ENCODE data around the gene ATP9A. TPM values are rescaled to one million over a fixed set of nuclear protein-coding genes. Genes with fewer than 3 reads are reported as not detected.
"Not testable (repeated sequence)": the region's sequence is repeated elsewhere in the genome, so short reads cannot be mapped to it uniquely, and the experiment has no call there.

ATP9A gene
- total RNA-seq, 1 experiment from 2014 or later: 0.20 TPM

- not testable (repeated sequence) for H3K36me3 ChIP-seq; H3K4me3 ChIP-seq; H3K27me3 ChIP-seq; H3K9me3 ChIP-seq (replicated peaks); H3K27ac ChIP-seq; H3K4me1 ChIP-seq; DNase-seq
Observed at GRCh38 chr20:51568533-51568932, 199.7 kb downstream of the ATP9A start.

GRCh38 chr20:51567622-51568021 lies 200.6 kb downstream of the ATP9A start:
- no peaks in the 10 kb centered on the region for H3K36me3 ChIP-seq
- no peak for DNase-seq
- no peak overlapping the region for H3K27ac ChIP-seq
- peaks cover 14% of the 10 kb centered on the region for H3K27me3 ChIP-seq
- H3K9me3 ChIP-seq (replicated peaks): no peaks in the 10 kb centered on the region
- H3K4me3 ChIP-seq: no peak overlapping the region
- no peaks in the 10 kb centered on the region for H3K4me1 ChIP-seq

GRCh38 chr20:51566594-51566993 lies 201.6 kb downstream of the ATP9A start:
- Histone ChIP-seq H3K27me3 (peaks cover 22% of the 10 kb centered on the region), H3K36me3 (no peaks in the 10 kb centered on the region), H3K27ac (no peak overlapping the region), H3K4me3 (no peak overlapping the region), H3K9me3 (replicated peaks) (no peaks in the 10 kb centered on the region), H3K4me1 (no peaks in the 10 kb centered on the region)
- no peak for DNase-seq

GRCh38 chr20:51565298-51566144 lies 202.7 kb downstream of the ATP9A start:
- DNase-seq: no peak
- Histone ChIP-seq H3K27me3 (peaks cover 27% of the 10 kb centered on the region), H3K4me1 (no peaks in the 10 kb centered on the region), H3K36me3 (no peaks in the 10 kb centered on the region), H3K9me3 (replicated peaks) (no peaks in the 10 kb centered on the region), H3K4me3 (no peak overlapping the region), H3K27ac (no peak overlapping the region)

- DNase-seq: peak in 1 of 2 experiments; percentile 9
Observed at GRCh38 chr20:51563486-51564332, 204.5 kb downstream of the ATP9A start.

GRCh38 chr20:51563174-51563485 lies 205.1 kb downstream of the ATP9A start:
- Histone ChIP-seq H3K27ac (no peak overlapping the region), H3K9me3 (replicated peaks) (no peaks in the 10 kb centered on the region), H3K36me3 (no peaks in the 10 kb centered on the region), H3K4me1 (no peaks in the 10 kb centered on the region), H3K27me3 (peaks cover 41% of the 10 kb centered on the region), H3K4me3 (no peak overlapping the region)
- no peak for DNase-seq

More at GRCh38 chr20:51563486-51564332, 204.5 kb downstream of the ATP9A start:
- Histone ChIP-seq H3K27ac (no peak overlapping the region), H3K4me1 (no peaks in the 10 kb centered on the region), H3K27me3 (peaks cover 37% of the 10 kb centered on the region), H3K9me3 (replicated peaks) (no peaks in the 10 kb centered on the region), H3K4me3 (no peak overlapping the region), H3K36me3 (no peaks in the 10 kb centered on the region)

- Histone ChIP-seq H3K27me3 (peaks cover 45% of the 10 kb centered on the region), H3K36me3 (no peaks in the 10 kb centered on the region), H3K4me1 (no peaks in the 10 kb centered on the region), H3K9me3 (replicated peaks) (no peaks in the 10 kb centered on the region), H3K27ac (no peak overlapping the region), H3K4me3 (0 out of 2 replicates have a peak overlapping the region, but pooled peaks have one; percentile 5)
- peak; percentile 12 to 17 for DNase-seq
Observed at GRCh38 chr20:51562332-51563173, 205.6 kb downstream of the ATP9A start.

GRCh38 chr20:51562027-51562331 lies 206.2 kb downstream of the ATP9A start:
- Histone ChIP-seq H3K4me3 (no peak overlapping the region), H3K9me3 (replicated peaks) (no peaks in the 10 kb centered on the region), H3K27ac (no peak overlapping the region), H3K36me3 (no peaks in the 10 kb centered on the region), H3K4me1 (no peaks in the 10 kb centered on the region), H3K27me3 (peaks cover 45% of the 10 kb centered on the region)
- DNase-seq: no peak

GRCh38 chr20:51560550-51561307 lies 207.5 kb downstream of the ATP9A start:
- no peaks in the 10 kb centered on the region for H3K9me3 ChIP-seq (replicated peaks)
- H3K27ac ChIP-seq: no peak overlapping the region
- H3K4me1 ChIP-seq: no peaks in the 10 kb centered on the region
- DNase-seq: no peak
- no peaks in the 10 kb centered on the region for H3K36me3 ChIP-seq
- H3K4me3 ChIP-seq: no peak overlapping the region
- H3K27me3 ChIP-seq: peaks cover 52% of the 10 kb centered on the region

- Histone ChIP-seq H3K4me3 (no peak overlapping the region), H3K27me3 (peaks cover 52% of the 10 kb centered on the region), H3K9me3 (replicated peaks) (no peaks in the 10 kb centered on the region), H3K36me3 (no peaks in the 10 kb centered on the region), H3K27ac (no peak overlapping the region), H3K4me1 (no peaks in the 10 kb centered on the region)
- no peak for DNase-seq
Observed at GRCh38 chr20:51560042-51560441, 208.1 kb downstream of the ATP9A start.

GRCh38 chr20:51554538-51555165 lies 213.5 kb downstream of the ATP9A start:
- DNase-seq: no peak
- Histone ChIP-seq H3K4me1 (no peaks in the 10 kb centered on the region), H3K27me3 (peaks cover 16% of the 10 kb centered on the region), H3K27ac (no peak overlapping the region), H3K4me3 (no peak overlapping the region), H3K36me3 (no peaks in the 10 kb centered on the region), H3K9me3 (replicated peaks) (no peaks in the 10 kb centered on the region)

- Histone ChIP-seq H3K27me3 (peaks cover 15% of the 10 kb centered on the region), H3K4me1 (no peaks in the 10 kb centered on the region), H3K36me3 (no peaks in the 10 kb centered on the region), H3K9me3 (replicated peaks) (no peaks in the 10 kb centered on the region), H3K4me3 (no peak overlapping the region), H3K27ac (no peak overlapping the region)
- no peak for DNase-seq
Observed at GRCh38 chr20:51553897-51554486, 214.2 kb downstream of the ATP9A start.

GRCh38 chr20:51551186-51551585 lies 217.0 kb downstream of the ATP9A start:
- H3K4me1 ChIP-seq: no peaks in the 10 kb centered on the region
- no peaks in the 10 kb centered on the region for H3K36me3 ChIP-seq
- H3K9me3 ChIP-seq (replicated peaks): no peaks in the 10 kb centered on the region
- no peak overlapping the region for H3K4me3 ChIP-seq
- no peak for DNase-seq
- peaks cover 3% of the 10 kb centered on the region; the same call in 1 of the 2 replicates for H3K27me3 ChIP-seq
- H3K27ac ChIP-seq: no peak overlapping the region
